ENCODE results near the gene GJD3. TPM values are rescaled to one million over a fixed set of nuclear protein-coding genes. Genes with fewer than 3 reads are reported as not detected.

Gene GJD3
- total RNA-seq, 4 donors from 2014 or later, result not detected

- H3K4me1 ChIP-seq, result peaks cover 0 to 94% (median 90%) of the 10 kb centered on the region in 4 donors
- H3K4me3 ChIP-seq, result peak overlapping the region in 3 of 4 donors; percentile 33 to 99 (median 51)
- no peaks in the 10 kb centered on the region for H3K36me3 ChIP-seq
- H3K27me3 ChIP-seq, result no peaks in the 10 kb centered on the region
- peak overlapping the region; percentile 55 to 99 (median 90) for H3K27ac ChIP-seq
- 18 to 26% methylated on average over 4 of the region's 4 CpGs for WGBS, 2 donors
- DNase-seq (ENCODE audit: low spot score in 2 of 2), result no peak
- H3K9me3 ChIP-seq, result no peaks in the 10 kb centered on the region
- TF ChIP-seq POLR2A (IDR thresholded peaks at IDR 0.05) (no peak), EP300 (IDR thresholded peaks at IDR 0.05) (no peak)
Measured at GRCh38 chr17:40321961-40322357, 42.6 kb downstream of the GJD3 start.

DNA sequence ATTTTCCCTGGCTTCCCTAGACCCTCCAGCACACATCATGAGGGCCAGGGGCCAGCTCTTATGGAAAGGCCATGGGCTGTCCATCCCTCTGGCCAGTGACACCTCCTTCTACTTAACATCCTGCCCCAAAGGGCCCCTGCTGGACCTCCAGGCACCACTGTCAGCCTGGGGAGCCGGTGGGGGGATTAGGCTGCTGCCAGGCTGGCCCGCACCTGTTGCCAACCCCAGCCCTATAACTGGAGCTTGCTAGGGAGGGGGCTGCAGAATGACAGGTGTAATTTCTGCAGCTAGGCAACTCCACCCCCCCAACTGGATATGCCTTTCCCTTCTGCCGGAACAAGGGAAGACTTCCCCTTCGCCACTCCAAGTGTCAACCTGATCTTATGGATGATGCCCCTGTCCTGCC is 43.0 kb downstream of the GJD3 start:
- 39 to 54% methylated on average over 4 of the region's 4 CpGs for WGBS, 2 donors
- peaks cover 0 to 94% (median 90%) of the 10 kb centered on the region in 4 donors for H3K4me1 ChIP-seq
- peak overlapping the region in 2 of 4 donors; percentile 33 to 99 for H3K4me3 ChIP-seq

DNA sequence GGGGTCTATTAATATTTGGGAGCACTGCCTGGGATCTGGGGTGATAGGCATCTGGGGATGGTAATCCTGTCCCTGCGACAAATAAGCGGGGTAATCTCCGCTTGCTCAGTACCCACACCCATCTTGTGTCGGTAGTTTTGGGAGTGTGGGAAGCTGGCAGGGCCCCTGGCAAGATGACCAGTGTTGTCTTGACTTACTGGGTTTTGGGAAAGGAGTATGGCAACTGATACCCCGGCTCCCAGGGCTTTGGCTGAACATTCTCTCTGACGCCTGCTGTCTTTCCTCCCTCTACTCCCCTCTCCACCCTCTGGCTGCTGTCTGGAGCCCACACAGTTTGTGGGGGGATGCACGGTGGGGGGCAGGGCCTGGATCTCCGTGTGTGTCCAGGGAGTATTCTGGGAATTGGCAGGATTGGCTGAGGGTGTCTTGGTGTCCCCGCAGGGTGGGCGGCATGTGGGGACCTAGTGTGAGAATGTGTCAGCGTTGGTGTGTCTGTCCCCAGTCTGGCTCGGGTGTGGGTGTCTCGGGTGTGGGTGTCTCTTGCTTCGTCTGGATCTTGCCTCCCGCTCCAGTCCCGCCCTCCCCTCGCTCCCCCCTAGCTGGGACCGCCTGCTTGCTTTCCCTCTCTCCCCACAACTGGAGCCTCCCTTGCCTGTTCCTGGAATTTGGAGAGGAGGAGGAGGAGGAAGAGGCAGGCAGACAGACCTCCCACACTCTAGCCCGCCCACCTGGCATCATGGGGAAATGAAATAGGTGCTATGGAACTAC is 43.6 kb downstream of the GJD3 start:
- Histone ChIP-seq H3K27ac (peak overlapping the region; percentile 51 to 99 (median 90)), H3K4me1 (peaks cover 0 to 94% (median 90%) of the 10 kb centered on the region in 4 donors), H3K9me3 (no peaks in the 10 kb centered on the region), H3K27me3 (no peaks in the 10 kb centered on the region), H3K36me3 (no peaks in the 10 kb centered on the region), H3K4me3 (peak overlapping the region in 2 of 4 donors; percentile 65 to 99)
- DNase-seq (ENCODE audit: low spot score in 2 of 2), result peak; percentile 44 to 72
- 22 to 29% methylated on average over 13 to 17 of the region's 19 CpGs for WGBS, 2 donors
- TF ChIP-seq EP300 (IDR thresholded peaks at IDR 0.05) (peak in 1 of 2 donors; percentile 27), POLR2A (IDR thresholded peaks at IDR 0.05) (peak in 1 of 2 donors; percentile 24)
- TF ChIP-seq, protein P1, sequence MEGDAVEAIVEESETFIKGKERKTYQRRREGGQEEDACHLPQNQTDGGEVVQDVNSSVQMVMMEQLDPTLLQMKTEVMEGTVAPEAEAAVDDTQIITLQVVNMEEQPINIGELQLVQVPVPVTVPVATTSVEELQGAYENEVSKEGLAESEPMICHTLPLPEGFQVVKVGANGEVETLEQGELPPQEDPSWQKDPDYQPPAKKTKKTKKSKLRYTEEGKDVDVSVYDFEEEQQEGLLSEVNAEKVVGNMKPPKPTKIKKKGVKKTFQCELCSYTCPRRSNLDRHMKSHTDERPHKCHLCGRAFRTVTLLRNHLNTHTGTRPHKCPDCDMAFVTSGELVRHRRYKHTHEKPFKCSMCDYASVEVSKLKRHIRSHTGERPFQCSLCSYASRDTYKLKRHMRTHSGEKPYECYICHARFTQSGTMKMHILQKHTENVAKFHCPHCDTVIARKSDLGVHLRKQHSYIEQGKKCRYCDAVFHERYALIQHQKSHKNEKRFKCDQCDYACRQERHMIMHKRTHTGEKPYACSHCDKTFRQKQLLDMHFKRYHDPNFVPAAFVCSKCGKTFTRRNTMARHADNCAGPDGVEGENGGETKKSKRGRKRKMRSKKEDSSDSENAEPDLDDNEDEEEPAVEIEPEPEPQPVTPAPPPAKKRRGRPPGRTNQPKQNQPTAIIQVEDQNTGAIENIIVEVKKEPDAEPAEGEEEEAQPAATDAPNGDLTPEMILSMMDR (IDR thresholded peaks at IDR 0.05), result no peak

More for the DNA sequence above, 43.0 kb downstream of the GJD3 start:
- no peaks in the 10 kb centered on the region for H3K27me3 ChIP-seq
- H3K36me3 ChIP-seq, result no peaks in the 10 kb centered on the region
- H3K9me3 ChIP-seq, result no peaks in the 10 kb centered on the region
- H3K27ac ChIP-seq, result peak overlapping the region in 3 of 4 donors; percentile 86 to 99 (median 94)
- TF ChIP-seq, protein P1 (IDR thresholded peaks at IDR 0.05), result no peak
- no peak for TF ChIP-seq EP300 (IDR thresholded peaks at IDR 0.05)
- TF ChIP-seq POLR2A (IDR thresholded peaks at IDR 0.05), result no peak
- DNase-seq (ENCODE audit: low spot score in 2 of 2), result peak in 1 of 2 donors; percentile 10

DNA sequence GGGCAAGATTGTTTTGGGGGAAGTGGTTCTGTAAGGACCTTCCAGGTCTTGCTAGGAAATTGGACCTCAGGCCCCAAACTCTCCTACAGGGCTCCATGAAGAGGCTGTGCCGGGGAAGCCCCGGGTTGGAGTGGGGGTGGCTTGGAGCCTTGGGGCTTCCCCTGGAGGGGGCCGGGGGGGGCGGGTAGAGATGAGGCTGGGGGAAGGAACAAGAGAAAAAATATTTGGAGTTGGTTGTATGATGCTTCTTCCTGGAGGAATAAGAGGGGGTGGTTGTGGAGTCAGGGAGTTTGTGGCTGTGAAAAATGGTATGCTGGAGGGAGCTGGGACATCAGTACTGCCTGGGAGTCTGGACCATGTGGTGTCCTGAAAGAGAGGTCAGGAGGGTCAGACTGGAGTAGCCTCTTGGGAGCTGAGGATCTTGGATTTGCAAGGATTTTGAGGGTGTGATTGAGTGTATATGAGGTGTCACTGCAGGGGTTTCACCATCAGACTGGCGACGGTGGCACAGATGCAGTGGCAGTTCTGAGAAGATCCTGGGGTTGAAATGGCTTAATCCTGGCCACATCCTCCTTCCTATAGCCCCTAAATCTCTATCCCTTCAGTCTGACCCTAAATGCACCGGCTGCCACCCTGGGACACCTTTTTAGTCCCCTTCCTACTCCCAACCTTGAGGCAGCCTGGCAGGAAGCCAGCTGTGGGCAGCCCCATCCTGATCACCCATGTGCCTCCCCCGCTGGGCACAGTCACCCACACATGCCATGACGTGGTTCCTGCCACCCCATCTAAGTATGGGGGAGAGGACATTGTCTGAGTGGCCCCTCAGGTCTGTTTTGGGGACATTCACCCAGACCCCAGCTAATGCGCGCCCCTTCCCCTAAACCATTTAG is 44.6 kb downstream of the GJD3 start:
- WGBS, 2 donors, result 39 to 40% methylated on average over 11 of the region's 11 CpGs
- H3K4me1 ChIP-seq, result peaks cover 0 to 94% (median 85%) of the 10 kb centered on the region in 4 donors
- peak in 1 of 2 donors; percentile 28 for DNase-seq (ENCODE audit: low spot score in 2 of 2)
- H3K27ac ChIP-seq, result peak overlapping the region; percentile 51 to 99 (median 90)
- H3K9me3 ChIP-seq, result no peaks in the 10 kb centered on the region
- H3K4me3 ChIP-seq, result peak overlapping the region in 3 of 4 donors; percentile 63 to 99 (median 65)
- H3K27me3 ChIP-seq, result no peaks in the 10 kb centered on the region
- H3K36me3 ChIP-seq, result no peaks in the 10 kb centered on the region
- TF ChIP-seq EP300 (IDR thresholded peaks at IDR 0.05), result no peak
- TF ChIP-seq, protein P1 (IDR thresholded peaks at IDR 0.05), result no peak
- no peak for TF ChIP-seq POLR2A (IDR thresholded peaks at IDR 0.05)

GRCh38 chr17:40318830-40319391 is 45.6 kb downstream of the GJD3 start:
- Histone ChIP-seq H3K36me3 (no peaks in the 10 kb centered on the region), H3K4me1 (peaks cover 0 to 94% (median 79%) of the 10 kb centered on the region in 4 donors), H3K27me3 (no peaks in the 10 kb centered on the region), H3K9me3 (no peaks in the 10 kb centered on the region), H3K27ac (peak overlapping the region; percentile 77 to 99 (median 90)), H3K4me3 (peak overlapping the region; percentile 63 to 99 (median 73))
- 3% methylated on average over 12 to 13 of the region's 13 CpGs for WGBS, 2 donors
- DNase-seq (ENCODE audit: low spot score in 2 of 2), result no peak
- TF ChIP-seq, protein P1 (IDR thresholded peaks at IDR 0.05), result no peak
- TF ChIP-seq EP300 (IDR thresholded peaks at IDR 0.05) (no peak), POLR2A (IDR thresholded peaks at IDR 0.05) (no peak)

Measured in tibial nerve (tissue), 4 donors.